Epithelial cell of esophagus (primary cell): ENCODE results near the gene BCL2L2.

Experiments used
- DNase-seq: peaks from one replicate; pipeline ENCODE4 v3.0.0; 2010; ENCODE audit warnings: low read depth
- H3K4me3 ChIP-seq: 2 replicates; pipeline ENCODE4 v1.5.1; 2011; ENCODE audit warnings: mild to moderate bottlenecking, low read length, control low read depth
- TF ChIP-seq, protein P1 (sequence below): IDR thresholded peaks from 2 replicates; pipeline ENCODE4 v1.5.1; 2011; ENCODE audit warnings: low read depth, mild to moderate bottlenecking, low read length, control low read depth, inconsistent platforms; ENCODE audit not compliant: insufficient read depth; ENCODE audit errors: missing control alignments

The BCL2L2 gene

DNA sequence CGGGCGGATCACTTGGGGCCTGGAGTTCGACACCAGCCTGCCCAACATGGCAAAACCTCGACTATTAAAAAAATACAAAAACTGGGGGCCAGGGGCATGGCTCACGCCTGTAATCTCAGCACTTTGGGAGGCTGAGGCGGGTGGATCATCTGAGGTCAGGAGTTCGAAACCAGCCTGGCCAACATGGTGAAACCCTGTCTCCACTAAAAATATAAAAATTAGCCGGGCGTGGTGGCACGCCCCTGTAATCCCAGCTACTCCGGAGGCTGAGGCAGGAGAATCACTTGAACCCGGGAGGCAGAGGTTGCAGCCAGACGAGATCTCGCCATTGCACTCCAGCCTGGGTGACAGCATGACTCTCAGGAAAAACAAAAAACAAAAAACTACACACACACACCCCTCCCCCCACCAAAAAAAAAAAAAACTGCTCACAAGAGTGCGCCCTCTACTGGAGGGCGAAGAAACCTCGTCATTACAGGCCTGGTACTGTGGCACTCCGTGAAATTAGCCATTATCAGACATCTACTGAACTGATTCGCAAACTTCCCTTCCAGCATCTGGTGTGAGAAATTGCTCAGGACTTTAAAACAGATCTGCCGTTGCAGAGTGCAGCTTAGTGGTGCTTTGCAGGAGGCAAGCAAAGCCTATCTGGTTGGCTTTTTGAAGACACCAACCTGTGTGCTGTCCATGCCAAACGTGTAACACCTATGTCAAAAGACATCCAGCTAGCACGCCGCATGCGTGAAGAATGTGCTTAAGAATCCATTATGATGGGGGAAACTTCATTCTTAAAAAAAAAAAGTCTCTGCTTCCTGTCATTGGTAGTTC is 11.7 kb upstream of the BCL2L2 start:
- DNase-seq = peak; percentile 55
- no peak overlapping the region for H3K4me3 ChIP-seq
- TF ChIP-seq, protein P1, sequence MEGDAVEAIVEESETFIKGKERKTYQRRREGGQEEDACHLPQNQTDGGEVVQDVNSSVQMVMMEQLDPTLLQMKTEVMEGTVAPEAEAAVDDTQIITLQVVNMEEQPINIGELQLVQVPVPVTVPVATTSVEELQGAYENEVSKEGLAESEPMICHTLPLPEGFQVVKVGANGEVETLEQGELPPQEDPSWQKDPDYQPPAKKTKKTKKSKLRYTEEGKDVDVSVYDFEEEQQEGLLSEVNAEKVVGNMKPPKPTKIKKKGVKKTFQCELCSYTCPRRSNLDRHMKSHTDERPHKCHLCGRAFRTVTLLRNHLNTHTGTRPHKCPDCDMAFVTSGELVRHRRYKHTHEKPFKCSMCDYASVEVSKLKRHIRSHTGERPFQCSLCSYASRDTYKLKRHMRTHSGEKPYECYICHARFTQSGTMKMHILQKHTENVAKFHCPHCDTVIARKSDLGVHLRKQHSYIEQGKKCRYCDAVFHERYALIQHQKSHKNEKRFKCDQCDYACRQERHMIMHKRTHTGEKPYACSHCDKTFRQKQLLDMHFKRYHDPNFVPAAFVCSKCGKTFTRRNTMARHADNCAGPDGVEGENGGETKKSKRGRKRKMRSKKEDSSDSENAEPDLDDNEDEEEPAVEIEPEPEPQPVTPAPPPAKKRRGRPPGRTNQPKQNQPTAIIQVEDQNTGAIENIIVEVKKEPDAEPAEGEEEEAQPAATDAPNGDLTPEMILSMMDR = peak; percentile 91

DNA sequence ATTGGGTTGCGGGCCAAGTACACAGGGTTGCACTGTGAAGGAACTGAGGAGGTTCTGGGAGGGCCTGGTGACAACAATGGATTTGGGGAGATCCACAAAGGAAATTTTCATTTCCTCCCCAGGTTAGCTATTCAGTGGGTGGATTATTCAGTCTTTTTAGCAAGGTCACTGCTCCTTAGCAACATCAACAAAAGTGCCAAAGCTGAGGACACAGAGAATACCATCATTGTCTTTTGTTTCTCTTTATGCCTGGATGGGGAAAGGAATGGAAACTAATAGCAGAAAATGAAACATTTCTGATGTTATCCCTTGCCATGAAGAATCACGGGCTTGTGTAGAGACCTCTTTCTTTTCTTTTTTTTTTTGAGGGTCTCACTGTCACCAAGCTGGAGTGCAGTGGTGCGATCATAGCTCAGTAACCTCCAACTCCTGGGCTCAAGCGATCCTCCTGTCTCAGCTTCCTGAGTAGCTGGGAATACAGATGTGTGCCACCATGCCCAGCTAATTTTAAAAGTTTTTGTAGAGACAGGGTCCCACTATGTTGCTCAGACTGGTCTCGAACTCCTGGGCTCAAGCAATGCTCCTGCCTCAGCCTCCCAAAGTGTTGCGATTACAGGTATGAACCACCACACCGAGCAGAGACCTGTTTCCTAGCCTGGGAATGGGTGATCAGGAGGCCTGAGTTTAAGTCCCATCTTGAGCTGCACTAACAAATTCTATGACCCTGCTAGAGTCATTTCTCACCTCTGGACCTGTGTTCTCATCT is 10.4 kb upstream of the BCL2L2 start:
- no peak for DNase-seq
- TF ChIP-seq, protein P1 = no peak
- no peak overlapping the region for H3K4me3 ChIP-seq

DNA sequence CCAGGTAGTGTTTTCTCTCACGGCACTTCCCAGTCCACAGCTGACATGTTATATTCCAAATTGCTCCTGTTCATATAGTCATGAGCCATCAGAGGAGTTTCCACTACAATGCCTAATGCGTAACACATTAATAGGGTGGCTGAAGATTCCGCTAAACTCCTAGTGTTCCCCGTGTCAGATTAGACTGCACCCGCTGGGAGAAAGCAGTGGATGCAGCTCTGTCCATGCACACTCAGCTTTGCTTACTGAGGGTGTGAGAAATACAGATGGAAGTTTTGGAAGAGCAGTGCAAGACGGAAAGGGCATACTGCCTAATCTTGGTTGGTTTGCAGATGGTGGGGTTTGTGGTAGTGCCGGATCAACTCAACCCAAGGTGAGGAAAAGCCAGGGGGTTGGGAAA is 9.5 kb upstream of the BCL2L2 start:
- DNase-seq = no peak
- TF ChIP-seq, protein P1 = no peak
- no peak overlapping the region for H3K4me3 ChIP-seq

DNA sequence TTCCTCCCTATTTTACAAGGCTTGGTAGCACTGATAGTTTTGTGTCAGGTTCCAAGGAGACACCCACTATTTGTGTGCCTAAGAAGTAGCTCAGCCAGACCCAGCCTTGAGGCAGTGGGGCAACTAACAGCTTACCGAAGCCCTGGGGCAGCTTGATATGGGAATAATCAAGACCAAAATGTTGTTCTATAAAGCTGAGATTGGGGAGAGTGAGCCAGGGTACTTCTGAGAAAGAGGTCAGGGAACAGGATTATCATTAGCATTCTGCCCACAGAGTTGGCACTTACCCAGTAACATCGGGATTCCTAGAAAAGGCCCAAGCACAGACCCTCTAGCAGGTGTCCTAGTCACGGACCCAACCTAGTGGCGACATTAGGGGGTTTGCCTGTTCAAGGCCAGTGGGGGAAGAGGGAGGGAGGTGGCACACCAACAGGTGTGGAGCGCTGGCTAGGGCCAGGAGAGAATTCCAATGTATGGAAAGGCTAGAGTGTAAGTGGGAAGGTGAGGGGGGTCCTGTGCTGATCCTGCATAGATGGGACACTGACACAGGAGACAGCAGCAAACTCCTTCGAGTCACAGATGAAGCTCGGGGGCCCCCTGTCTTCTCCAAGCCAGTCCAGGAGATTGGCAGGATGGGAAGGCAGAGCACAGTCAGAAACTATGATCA is 8.9 kb upstream of the BCL2L2 start:
- no peak overlapping the region for H3K4me3 ChIP-seq
- TF ChIP-seq, protein P1 = no peak
- no peak for DNase-seq

DNA sequence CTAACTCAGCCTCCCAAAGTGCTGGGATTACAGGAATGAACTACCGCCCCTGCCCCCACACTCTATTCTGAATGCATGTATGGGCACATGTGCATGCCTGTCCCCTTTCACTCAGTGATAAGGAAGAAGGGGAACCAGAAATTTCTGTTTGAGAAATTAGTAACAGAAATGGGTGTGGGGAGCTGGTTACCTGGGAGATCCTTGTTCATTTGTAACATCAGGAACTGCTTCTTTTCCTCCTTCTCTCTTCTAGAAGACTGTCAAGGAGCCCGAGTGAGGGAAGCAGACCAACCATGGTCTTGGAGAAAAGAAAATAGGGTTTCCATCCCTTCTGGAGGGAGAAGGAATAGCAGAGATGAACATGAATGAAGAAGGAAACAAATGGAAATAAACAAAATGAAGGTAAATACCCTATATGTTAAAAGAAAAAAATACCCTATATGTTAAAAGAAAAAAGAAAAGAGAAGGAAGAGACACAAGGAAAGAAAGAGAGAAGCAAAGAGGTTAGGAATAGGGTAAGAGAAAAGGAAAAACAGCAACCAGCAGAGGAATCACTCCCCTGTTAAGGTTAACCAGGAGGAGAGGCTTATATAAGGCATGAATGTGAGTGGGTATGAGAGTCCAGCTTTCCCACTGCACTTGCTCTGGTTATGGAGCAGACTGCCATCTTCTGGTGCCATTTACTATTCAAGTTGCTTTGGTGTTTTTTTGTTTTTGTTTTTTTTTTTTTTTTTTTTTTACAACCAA is 7.2 kb upstream of the BCL2L2 start:
- peak overlapping the region; percentile 7 for H3K4me3 ChIP-seq
- peak; percentile 83 for DNase-seq
- TF ChIP-seq, protein P1 = peak; percentile 42

DNA sequence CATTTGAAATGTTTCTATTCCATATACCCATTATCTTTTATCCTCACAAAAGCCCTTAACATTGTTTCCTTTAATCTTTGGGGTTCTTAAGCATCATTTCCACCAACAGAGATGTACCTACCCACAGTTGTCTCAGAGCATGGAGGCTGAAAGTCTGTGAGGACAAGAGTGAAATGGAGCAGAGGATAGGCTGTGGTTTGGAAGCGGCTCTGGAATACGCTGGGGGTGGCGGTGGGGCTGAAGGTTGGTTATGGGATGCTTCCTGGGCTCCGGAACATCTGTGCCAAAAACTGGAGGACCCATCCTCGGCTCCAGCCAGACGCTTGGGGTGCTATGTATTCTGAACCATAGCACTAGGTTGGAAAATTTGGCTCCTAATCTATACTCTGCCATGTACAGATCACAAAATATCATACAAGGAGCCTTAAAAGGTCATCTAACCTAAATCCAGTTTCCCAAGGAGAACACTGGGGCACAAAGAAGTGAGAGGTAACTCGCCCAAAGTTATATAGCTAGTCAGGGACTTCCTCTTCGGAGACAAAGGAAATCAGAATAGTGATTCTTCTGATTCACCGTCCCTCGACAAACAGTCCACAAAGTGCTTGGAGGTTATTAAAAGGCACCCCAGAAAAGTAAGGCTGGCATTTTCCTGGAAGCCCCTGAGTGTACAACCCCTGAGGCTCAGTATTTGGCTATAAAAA is 6.5 kb upstream of the BCL2L2 start:
- H3K4me3 ChIP-seq = peak overlapping the region; percentile 74
- TF ChIP-seq, protein P1 = no peak
- DNase-seq = no peak
